Fibroblast of skin of right quadriceps (primary cell): ENCODE data around the gene CRIP1.

Experiments
- DNase-seq: peaks from one replicate; pipeline ENCODE4 v3.0.0-alpha.2; 2013

The CRIP1 gene

DNA sequence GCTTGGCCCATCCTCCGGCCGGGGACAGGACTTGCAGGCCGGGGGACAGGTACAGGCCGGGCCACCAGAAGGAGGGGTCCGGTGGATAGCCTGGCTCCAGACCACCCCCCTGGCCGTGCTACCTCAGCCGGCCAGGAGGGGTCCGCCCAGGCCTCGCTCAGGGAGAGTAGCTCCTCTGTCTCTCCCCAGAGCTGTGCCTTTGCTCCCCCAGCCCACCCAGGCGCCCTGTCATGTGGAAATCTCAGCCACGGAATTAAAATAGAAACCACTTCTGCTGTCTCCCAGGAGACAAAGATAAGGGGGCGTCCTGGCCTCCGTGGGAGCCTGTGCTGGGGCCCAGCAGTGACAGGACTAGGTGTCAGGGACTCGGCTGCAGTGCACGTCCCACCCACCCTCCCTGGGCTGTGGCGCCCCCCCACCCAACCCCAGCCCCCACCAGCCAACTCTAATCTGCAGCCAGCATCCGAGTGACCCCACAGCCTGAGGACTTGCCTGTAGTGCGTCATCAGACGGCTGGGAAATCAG is 15.3 kb upstream of the CRIP1 start:
- no peak for DNase-seq

DNA sequence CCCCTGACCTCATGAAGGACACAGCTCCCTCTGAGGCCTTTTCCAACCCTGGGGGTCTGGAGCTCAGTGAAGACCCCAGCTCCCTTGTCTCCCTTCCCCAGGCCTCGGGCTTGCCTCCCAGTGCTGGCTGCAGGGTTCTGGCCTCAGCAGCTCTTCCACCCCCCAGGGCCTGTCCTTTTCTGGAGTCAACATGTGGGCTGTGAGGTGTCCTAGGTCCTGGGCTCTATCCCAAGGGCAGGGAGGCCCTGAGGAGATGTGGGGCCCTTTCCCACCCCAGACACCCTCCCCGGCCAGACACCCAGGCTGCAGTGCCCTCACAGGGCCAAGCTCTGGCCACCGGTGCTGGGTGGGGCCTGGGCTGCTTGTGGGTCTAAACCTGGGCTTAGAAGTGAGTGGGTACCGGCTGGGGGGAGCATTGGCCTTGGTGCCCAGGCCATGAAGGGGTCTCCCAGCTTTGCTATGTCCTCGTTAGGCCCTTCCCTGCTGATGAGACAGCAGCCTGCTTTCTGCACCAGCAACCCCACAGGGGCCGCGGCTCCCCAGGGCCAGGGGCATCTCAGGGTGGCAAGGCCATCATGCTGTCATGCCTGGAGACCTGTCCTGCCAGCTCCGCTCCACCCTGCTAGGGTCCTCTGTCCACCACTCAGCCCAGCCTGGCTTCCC is 14.7 kb upstream of the CRIP1 start:
- no peak for DNase-seq

DNA sequence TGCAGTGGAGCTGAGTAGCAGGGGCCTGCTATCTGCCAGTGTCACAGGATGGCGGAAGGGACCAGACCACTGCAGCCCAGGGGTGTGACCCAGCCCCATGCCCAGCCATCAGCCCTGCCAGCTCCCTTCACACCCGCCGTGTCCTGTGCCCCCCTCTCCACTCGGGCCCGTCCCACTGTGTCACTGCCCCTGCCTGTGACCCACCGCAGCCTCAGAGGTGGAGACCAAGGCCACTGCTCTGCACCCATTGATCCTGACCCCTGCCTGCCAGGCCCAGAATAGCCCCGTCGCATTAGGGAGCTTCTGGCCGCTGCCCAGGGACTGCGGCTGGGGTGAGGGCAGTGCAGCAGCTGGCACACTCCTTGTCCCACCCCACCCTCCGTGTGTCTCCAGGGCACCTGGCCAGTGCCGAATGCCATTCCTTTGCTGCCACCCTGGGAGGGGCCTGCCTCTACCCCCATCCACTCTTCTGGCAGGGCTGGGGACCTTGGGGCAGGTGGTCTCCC is 14.1 kb upstream of the CRIP1 start:
- DNase-seq = no peak

DNA sequence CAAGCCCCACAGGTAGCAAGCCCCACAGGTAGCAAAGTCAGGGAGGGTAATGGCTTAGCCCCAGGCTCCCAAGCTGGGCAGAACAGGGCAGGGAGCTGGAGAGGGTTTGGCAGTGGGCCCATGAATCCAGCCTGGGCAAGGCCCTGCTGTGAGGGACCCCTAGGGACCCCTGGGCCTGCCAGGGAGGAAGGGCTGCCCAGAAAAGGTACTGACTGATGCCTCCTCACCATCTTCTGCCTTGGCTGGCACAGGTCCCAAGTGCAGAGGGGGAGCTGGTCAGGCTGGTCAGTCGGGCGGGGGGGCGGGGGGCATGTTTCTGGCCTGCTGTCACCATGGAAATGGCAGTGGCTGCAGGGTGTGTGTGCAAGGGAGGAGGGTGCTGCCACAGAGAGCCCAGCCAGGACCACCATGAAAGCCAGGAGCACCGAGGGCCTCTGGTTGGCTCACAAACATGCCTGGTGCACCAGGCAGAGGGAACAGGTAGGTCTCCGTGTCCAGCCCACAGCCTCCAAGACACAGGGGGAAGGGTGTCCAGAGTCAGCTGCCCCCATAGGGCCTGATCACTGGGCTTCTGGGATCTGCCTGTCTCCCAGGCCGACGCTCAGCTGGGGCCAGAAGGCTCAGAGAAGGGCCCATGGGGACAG is 13.5 kb upstream of the CRIP1 start:
- DNase-seq = no peak

GRCh38 chr14:105473677-105474482 is 12.8 kb upstream of the CRIP1 start:
- DNase-seq = peak; percentile 87

- DNase-seq = peak; percentile 42
These were observed 12.0 kb upstream of the CRIP1 start, which contains the start of gene CRIP2 for GRCh38 chr14:105474483-105475268. CRIP2 (plus strand) TSS chr14:105474821; CDS start chr14:105474863, 42 bp downstream.

DNA sequence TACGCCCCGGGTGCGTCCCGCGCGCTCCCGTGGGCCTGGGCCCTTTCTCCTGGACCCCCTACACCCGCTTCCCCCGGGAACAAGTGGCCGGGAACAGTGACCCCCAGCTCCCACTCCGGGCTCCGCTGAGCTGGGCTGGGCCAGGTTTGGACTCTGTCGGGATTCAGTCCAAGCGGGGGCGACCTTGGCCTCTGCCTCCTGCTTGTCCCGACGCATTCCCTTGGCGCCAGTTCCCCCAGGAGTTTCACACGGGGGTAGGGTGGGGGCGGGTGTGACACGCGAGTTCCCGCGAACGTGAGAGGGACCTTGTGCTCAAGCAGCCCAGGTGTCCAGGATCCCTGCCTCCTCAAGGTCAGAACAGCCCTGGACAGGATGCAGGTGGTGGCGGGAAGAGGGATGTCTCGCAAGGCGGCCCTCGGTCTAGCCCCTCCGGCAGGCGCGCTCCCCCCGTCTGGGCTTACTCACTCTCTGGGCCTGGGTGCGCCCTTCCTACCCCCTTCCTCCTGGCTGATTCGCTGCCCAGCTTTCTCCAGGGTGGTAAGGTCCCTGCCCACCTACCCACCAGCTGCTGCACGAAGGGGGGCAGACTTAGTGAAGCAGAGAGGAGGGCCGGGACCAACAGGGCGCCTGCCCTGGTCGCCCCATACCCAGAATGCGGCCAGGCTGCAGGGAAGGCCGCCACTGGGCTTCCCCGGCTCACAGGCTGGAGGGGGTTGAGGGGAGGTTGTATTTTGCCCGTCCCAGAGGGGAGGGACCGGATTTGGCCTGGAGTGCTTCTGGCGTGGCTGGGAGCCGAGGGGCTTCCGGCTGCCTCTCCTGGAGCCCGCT is 11.2 kb upstream of the CRIP1 start:
- DNase-seq = no peak

DNA sequence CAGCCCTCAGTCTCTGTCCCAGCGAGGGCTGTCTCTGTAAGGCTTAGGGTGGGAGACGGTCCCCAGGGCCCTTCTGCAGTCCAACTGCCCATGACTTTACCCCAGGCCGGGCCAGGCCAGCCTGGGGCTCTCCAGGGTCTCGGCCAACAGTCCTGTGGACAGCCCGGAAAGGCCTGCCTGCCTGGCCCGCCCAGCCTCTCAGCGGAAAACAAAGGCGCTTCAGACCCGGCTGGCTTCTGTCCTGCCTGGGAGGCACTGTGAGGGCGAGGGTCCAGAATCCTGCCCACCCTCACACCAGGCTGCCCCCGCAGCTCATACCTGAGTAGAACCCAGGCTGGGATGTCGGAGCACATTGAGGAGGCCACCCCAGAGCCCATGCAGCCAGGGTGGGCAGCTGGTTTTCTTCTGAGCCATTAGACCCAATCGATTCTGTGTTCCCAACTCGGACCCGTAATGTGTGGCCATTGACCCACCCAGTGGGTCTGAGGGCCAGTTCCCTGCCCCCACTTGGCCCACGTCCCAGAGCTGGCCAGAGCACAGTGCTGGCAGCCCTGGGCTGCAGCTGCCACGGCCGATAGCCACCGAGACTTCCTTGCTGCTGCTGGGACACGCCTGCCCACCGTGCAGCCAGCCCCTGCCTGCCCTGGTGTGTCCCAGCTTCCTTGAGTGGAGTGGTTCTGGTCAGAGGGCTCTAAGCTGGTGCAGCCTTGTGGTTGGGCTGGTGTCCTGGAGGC is 10.4 kb upstream of the CRIP1 start:
- no peak for DNase-seq

- no peak for DNase-seq
These were observed 9.6 kb upstream of the CRIP1 start for GRCh38 chr14:105476831-105477659.

GRCh38 chr14:105477660-105478397 is 8.9 kb upstream of the CRIP1 start:
- no peak for DNase-seq

GRCh38 chr14:105478398-105479251 is 8.1 kb upstream of the CRIP1 start:
- DNase-seq = no peak

- DNase-seq = no peak
These were observed 7.1 kb upstream of the CRIP1 start for GRCh38 chr14:105479431-105480158.

GRCh38 chr14:105480199-105480746 is 6.4 kb upstream of the CRIP1 start:
- no peak for DNase-seq

- peak; percentile 85 for DNase-seq
These were observed 5.6 kb upstream of the CRIP1 start for GRCh38 chr14:105480807-105481801.

- peak; percentile 97 for DNase-seq
These were observed 4.7 kb upstream of the CRIP1 start for GRCh38 chr14:105481886-105482457.
